HepG2 (cell line): ENCODE measurements around the gene PLEKHG2.

Experiments used
- HOMEZ ChIP-seq: IDR thresholded peaks from 2 replicates; pipeline ENCODE4 v1.6.1; 2016; ENCODE audit warnings: low read depth
- RAD21 ChIP-seq: fragments of 450-650 bp; formaldehyde crosslinking; IDR thresholded peaks from 2 replicates; pipeline ENCODE4 v1.5.0; 2020; ENCODE audit warnings: mild to moderate bottlenecking
- RFX5 ChIP-seq: IDR thresholded peaks from 2 replicates; pipeline ENCODE4 v1.6.1; 2011; ENCODE audit warnings: low read depth, low read length, improper control_type of control experiment
- ZNF10 ChIP-seq: sonication (generic); formaldehyde crosslinking; IDR thresholded peaks from 2 replicates; pipeline ENCODE4 v1.4.0; 2020; ENCODE audit warnings: mild to moderate bottlenecking, low read depth, missing genetic modification reagents, borderline replicate concordance

- TF ChIP-seq ZNF10 (CRISPR knock-in tag) (no peak), RAD21 (CRISPR knock-in tag) (no peak), RFX5 (no peak), HOMEZ (CRISPR knock-in tag) (no peak)
Observed at GRCh38 chr19:39400061-39400460, 12.4 kb upstream of the PLEKHG2 start.
